Neural crest cell (in vitro differentiated cells): Measurements from ENCODE around the gene PAX6. TPM values are rescaled to one million over a fixed set of nuclear protein-coding genes. Genes with fewer than 3 reads are reported as not detected.

ENCODE experiments used
- DNase-seq: peaks from one replicate; pipeline ENCODE4 v3.0.0; 2021; ENCODE audit warnings: low read depth, mixed read lengths, low spot score
- H3K27ac Mint-ChIP-seq: one replicate; pipeline ENCODE4 v1.8.0; 2021; ENCODE audit warnings: mild to moderate bottlenecking, mixed read lengths; ENCODE audit not compliant: unreplicated experiment
- H3K27me3 Mint-ChIP-seq: 2 replicates; pipeline ENCODE4 v1.8.0; 2021; ENCODE audit warnings: low read depth, mild to moderate bottlenecking, mixed read lengths
- H3K36me3 Mint-ChIP-seq: 2 replicates; pipeline ENCODE4 v1.8.0; 2021; ENCODE audit warnings: low read depth, mild to moderate bottlenecking, mixed read lengths
- H3K4me1 Mint-ChIP-seq: 2 replicates; pipeline ENCODE4 v1.8.0; 2021; ENCODE audit warnings: mixed read lengths
- H3K4me3 Mint-ChIP-seq: one replicate; pipeline ENCODE4 v1.8.0; 2021; ENCODE audit warnings: mild to moderate bottlenecking, mixed read lengths
- H3K9me3 Mint-ChIP-seq: 2 replicates; pipeline ENCODE4 v1.8.0; 2021; ENCODE audit warnings: mixed read lengths
- total RNA-seq: library from RNA; stranded (reverse); gene quantifications from 2 replicates; pipeline ENCODE4 v1.2.1, GENCODE V29; 2021
- TF ChIP-seq, protein P1 (sequence below): fragments of 200-600 bp; sonication (generic); conservative IDR thresholded peaks from 2 replicates; pipeline ENCODE4 v1.5.0; 2021; ENCODE audit warnings: antibody characterized with exemption, mild to moderate bottlenecking

Gene PAX6
- total RNA-seq, 1 donor from 2014 or later = 83.7 TPM

DNA sequence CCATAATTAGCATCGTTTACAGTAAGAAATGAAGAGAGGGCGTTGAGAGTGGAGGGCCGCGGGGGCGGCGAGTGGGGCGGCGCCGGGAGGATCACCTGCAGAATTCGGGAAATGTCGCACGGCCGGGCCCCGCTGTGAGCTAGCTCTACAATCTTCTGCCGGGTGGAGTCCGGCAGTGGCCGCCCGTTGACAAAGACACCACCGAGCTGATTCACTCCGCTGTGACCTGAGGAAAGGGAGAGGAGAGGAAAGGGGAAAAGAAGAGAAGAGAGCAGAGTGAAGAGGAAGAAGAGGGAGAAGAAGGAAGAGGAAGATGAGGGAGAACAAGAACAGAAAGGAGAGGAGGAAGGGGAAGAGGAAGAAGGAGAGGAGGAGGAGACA lies 8.5 kb downstream of the PAX6 start:
- Mint-ChIP-seq H3K4me3 (peak overlapping the region; percentile 91), H3K27ac (peak overlapping the region; percentile 89), H3K4me1 (peaks cover 63% of the 10 kb centered on the region), H3K36me3 (peaks cover 42% of the 10 kb centered on the region), H3K27me3 (peaks cover 97% of the 10 kb centered on the region), H3K9me3 (no peaks in the 10 kb centered on the region)
- TF ChIP-seq, protein P1, sequence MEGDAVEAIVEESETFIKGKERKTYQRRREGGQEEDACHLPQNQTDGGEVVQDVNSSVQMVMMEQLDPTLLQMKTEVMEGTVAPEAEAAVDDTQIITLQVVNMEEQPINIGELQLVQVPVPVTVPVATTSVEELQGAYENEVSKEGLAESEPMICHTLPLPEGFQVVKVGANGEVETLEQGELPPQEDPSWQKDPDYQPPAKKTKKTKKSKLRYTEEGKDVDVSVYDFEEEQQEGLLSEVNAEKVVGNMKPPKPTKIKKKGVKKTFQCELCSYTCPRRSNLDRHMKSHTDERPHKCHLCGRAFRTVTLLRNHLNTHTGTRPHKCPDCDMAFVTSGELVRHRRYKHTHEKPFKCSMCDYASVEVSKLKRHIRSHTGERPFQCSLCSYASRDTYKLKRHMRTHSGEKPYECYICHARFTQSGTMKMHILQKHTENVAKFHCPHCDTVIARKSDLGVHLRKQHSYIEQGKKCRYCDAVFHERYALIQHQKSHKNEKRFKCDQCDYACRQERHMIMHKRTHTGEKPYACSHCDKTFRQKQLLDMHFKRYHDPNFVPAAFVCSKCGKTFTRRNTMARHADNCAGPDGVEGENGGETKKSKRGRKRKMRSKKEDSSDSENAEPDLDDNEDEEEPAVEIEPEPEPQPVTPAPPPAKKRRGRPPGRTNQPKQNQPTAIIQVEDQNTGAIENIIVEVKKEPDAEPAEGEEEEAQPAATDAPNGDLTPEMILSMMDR = no peak
- DNase-seq = peak; percentile 8

DNA sequence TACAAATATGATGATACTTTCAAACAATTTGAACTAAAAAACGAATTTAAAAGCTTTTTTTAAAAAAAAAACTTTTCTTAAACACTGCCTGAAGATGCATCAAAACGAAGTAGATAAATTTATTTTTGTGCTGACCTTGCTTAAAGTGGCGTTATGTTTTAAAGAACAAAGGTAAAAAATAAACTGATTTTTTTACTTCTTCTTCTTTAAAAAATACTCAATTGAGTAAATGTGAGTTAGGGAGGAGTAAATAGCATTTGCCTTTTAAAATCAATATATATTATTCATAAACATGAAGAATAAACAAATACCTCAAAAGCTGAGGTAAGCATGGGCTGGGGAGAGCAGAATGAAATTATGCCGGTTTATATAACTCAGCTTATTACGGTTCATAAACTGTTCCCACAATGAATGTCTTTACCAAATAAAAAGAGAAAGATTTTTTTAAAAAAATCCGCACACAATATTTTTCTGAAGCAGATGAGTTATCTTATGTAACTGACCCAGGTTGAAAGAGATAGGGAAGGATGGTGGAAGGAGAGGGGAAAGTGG lies 9.0 kb downstream of the PAX6 start:
- H3K27me3 Mint-ChIP-seq = peaks cover 97% of the 10 kb centered on the region
- TF ChIP-seq, protein P1 = no peak
- peaks cover 64% of the 10 kb centered on the region for H3K4me1 Mint-ChIP-seq
- peaks cover 39% of the 10 kb centered on the region for H3K36me3 Mint-ChIP-seq
- H3K9me3 Mint-ChIP-seq = no peaks in the 10 kb centered on the region
- H3K27ac Mint-ChIP-seq = no peak overlapping the region
- DNase-seq = no peak
- H3K4me3 Mint-ChIP-seq = peak overlapping the region; percentile 91

DNA sequence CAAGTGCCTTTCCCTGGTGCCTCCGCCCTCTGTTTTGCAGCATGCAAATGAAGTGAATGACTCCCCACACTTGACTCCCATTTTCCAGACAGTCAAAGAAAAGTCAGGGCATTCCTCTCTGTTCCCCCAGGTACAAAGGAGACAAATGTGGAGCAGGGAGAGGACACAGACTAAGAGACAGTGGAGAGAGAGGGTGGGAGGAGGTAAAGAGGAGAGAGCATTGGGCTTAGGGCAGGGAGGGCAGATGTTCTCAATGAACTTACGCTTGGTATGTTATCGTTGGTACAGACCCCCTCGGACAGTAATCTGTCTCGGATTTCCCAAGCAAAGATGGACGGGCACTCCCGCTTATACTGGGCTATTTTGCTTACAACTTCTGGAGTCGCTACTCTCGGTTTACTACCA lies 9.8 kb downstream of the PAX6 start:
- peak overlapping the region; percentile 54 for H3K4me3 Mint-ChIP-seq
- DNase-seq = no peak
- H3K9me3 Mint-ChIP-seq = no peaks in the 10 kb centered on the region
- peaks cover 37% of the 10 kb centered on the region for H3K36me3 Mint-ChIP-seq
- peaks cover 66% of the 10 kb centered on the region for H3K4me1 Mint-ChIP-seq
- TF ChIP-seq, protein P1 = no peak
- H3K27me3 Mint-ChIP-seq = peaks cover 97% of the 10 kb centered on the region
- no peak overlapping the region for H3K27ac Mint-ChIP-seq

DNA sequence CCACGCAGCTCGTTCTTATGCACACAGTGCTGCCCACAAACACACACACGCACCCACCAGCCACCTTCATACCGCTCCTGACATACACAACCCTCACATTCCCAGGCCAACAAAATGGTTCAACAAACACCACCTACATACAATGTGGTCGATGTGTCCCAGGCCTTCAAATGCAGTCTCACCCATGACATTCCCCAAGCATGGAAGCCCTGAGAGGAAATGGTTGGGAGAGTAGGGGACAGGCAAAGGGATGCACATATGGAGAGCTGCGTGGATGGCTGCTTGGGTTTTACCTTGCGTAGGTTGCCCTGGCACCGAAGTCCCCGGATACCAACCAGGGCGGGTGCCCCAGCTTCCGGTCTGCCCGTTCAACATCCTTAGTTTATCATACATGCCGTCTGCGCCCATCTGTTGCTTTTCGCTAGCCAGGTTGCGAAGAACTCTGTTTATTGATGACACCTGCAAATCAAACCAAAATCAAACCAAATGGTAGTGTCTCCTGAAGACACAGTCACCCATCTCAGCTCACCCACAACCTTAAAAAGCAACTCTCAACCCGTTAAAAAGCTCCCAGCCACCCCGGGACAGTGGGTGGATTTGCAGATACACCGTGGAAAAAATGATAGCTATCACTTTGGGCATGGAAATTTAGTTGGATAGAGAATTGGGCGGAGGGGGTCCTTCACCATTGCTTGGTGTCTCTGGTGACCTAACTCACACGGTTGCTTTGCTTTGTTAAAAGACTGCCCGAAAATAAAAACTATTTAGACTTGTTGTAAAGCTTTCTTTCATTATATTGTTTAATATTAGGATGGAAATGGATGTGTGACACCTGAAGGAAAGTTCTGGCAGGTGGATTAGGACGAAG lies 10.5 kb downstream of the PAX6 start:
- DNase-seq = no peak
- Mint-ChIP-seq H3K4me3 (peak overlapping the region; percentile 65), H3K27ac (no peak overlapping the region), H3K4me1 (peaks cover 73% of the 10 kb centered on the region), H3K9me3 (no peaks in the 10 kb centered on the region), H3K36me3 (peaks cover 37% of the 10 kb centered on the region), H3K27me3 (peaks cover 98% of the 10 kb centered on the region)
- TF ChIP-seq, protein P1 = no peak

- peak; percentile 3 for DNase-seq
- H3K4me3 Mint-ChIP-seq = peak overlapping the region; percentile 65
- peaks cover 80% of the 10 kb centered on the region for H3K4me1 Mint-ChIP-seq
- H3K9me3 Mint-ChIP-seq = no peaks in the 10 kb centered on the region
- TF ChIP-seq, protein P1 = no peak
- peaks cover 99% of the 10 kb centered on the region for H3K27me3 Mint-ChIP-seq
- H3K36me3 Mint-ChIP-seq = peaks cover 36% of the 10 kb centered on the region
- H3K27ac Mint-ChIP-seq = no peak overlapping the region
Observed at GRCh38 chr11:31799435-31800397, 11.4 kb downstream of the PAX6 start.
